ENCODE measurements around the gene CALB2. TPM values are rescaled to one million over a fixed set of nuclear protein-coding genes. Genes with fewer than 3 reads are reported as not detected.

CALB2 gene
- total RNA-seq, 2 donors from 2014 or later = not detected

DNA sequence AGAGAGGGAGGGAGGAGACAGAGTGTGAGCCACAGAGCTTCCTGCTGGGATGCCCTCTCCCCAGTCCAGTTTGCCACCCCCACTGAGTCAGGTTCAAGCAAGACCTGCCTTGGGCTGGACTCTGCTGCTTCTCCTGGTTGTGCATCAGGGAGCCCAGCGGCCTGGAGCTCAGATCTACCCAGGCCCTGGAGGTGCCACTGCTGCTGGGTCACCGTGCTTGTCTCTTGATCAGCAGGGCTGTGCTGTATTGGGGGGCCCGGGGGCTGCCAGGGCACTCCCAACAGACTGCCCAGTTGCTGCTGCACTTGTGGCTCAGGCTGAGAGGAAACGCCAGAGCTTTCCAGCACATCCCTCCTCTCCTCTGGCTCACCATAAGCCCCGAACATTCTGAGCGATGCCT lies 74.4 kb downstream of the CALB2 start:
- Mint-ChIP-seq H3K4me3 (no peak overlapping the region), H3K9me3 (no peaks in the 10 kb centered on the region)

GRCh38 chr16:71436473-71436872 lies 78.0 kb downstream of the CALB2 start:
- no peaks in the 10 kb centered on the region for H3K9me3 Mint-ChIP-seq
- no peak for ATAC-seq (replicated peaks)
- H3K4me3 Mint-ChIP-seq = no peak overlapping the region
- H3K27me3 Mint-ChIP-seq = peaks cover 18% of the 10 kb centered on the region
- peaks cover 5% of the 10 kb centered on the region for H3K4me1 Mint-ChIP-seq
- no peaks in the 10 kb centered on the region for H3K36me3 Mint-ChIP-seq (ENCODE audit: low read depth)
- no peak overlapping the region for H3K27ac Mint-ChIP-seq

More for the DNA sequence above, 74.4 kb downstream of the CALB2 start:
- no peak for ATAC-seq (replicated peaks)
- Mint-ChIP-seq H3K27ac (no peak overlapping the region), H3K27me3 (peaks cover 18% of the 10 kb centered on the region), H3K36me3 (ENCODE audit: low read depth) (no peaks in the 10 kb centered on the region), H3K4me1 (no peaks in the 10 kb centered on the region)

- no peaks in the 10 kb centered on the region for H3K36me3 Mint-ChIP-seq (ENCODE audit: low read depth)
- H3K27me3 Mint-ChIP-seq = peaks cover 18% of the 10 kb centered on the region
- H3K27ac Mint-ChIP-seq = no peak overlapping the region
- ATAC-seq (replicated peaks) = no peak
- peaks cover 6% of the 10 kb centered on the region for H3K9me3 Mint-ChIP-seq
- no peak overlapping the region for H3K4me3 Mint-ChIP-seq
- H3K4me1 Mint-ChIP-seq = peaks cover 5% of the 10 kb centered on the region
Measured at GRCh38 chr16:71439523-71439922, 81.0 kb downstream of the CALB2 start.

Other genes starting within 250 kb of the CALB2 start
- under 1 TPM in 1 of 2 donors, not detected in 1; 0.40 TPM for gene HYDIN, start 128.0 kb upstream of the CALB2 start, total RNA-seq
- 10 to 100 TPM; 13.6 to 22.2 TPM for gene CMTR2, start 69.3 kb upstream of the CALB2 start, total RNA-seq
- gene TLE7, start 83.3 kb downstream of the CALB2 start, total RNA-seq = not detected
- 1 to 10 TPM; 6.8 to 9.3 TPM for gene ZNF23, start 103.5 kb downstream of the CALB2 start, total RNA-seq
- 1 to 10 TPM; 1.1 to 3.4 TPM for gene ZNF19, start 130.6 kb downstream of the CALB2 start, total RNA-seq
- not detected for gene CHST4, start 167.7 kb downstream of the CALB2 start, total RNA-seq
- gene TAT, start 218.4 kb downstream of the CALB2 start, total RNA-seq = not detected